SK-N-SH (cell line): ENCODE results near the gene TSPAN32.

Experiments used
- CTCF ChIP-seq: fragments of 200-600 bp; sonication (generic); IDR thresholded peaks from 2 replicates; pipeline ENCODE4 v1.6.1; 2017; ENCODE audit warnings: antibody characterized with exemption, mild to moderate bottlenecking, moderate library complexity
- FOSL2 ChIP-seq: IDR thresholded peaks from 2 replicates; pipeline ENCODE4 v1.4.0; 2012; ENCODE audit warnings: low read depth, mild to moderate bottlenecking, moderate library complexity, borderline replicate concordance
- GABPA ChIP-seq: IDR thresholded peaks from 2 replicates; pipeline ENCODE4 v1.4.0; 2012; ENCODE audit warnings: low read depth, mild to moderate bottlenecking
- MXI1 ChIP-seq: IDR thresholded peaks from 2 replicates; pipeline ENCODE4 v1.6.1; 2012; ENCODE audit warnings: mild to moderate bottlenecking, low read depth, low read length, improper control_type of control experiment
- NRF1 ChIP-seq: IDR thresholded peaks from 2 replicates; pipeline ENCODE4 v1.6.1; 2012; ENCODE audit warnings: low read depth, mild to moderate bottlenecking, low read length
- POLR2AphosphoS5 ChIP-seq: IDR thresholded peaks from 2 replicates; pipeline ENCODE4 v1.6.1; 2012; ENCODE audit warnings: low read depth, low read length
- SIN3A ChIP-seq: IDR thresholded peaks from 2 replicates; pipeline ENCODE4 v1.6.1; 2012; ENCODE audit warnings: low read depth, mild to moderate bottlenecking, low read length, moderate library complexity, borderline replicate concordance
- SMC3 ChIP-seq: IDR thresholded peaks from 2 replicates; pipeline ENCODE4 v1.6.1; 2012; ENCODE audit warnings: low read depth, low read length, improper control_type of control experiment
- ZBTB33 ChIP-seq: IDR thresholded peaks from 2 replicates; pipeline ENCODE4 v1.4.0; 2012; ENCODE audit warnings: low read depth, borderline replicate concordance

- TF ChIP-seq CTCF, result no peak
- no peak for TF ChIP-seq SIN3A
- no peak for TF ChIP-seq SMC3
- TF ChIP-seq NRF1, result no peak
- no peak for TF ChIP-seq ZBTB33
- no peak for TF ChIP-seq POLR2AphosphoS5
- no peak for TF ChIP-seq MXI1
- no peak for TF ChIP-seq GABPA
- no peak for TF ChIP-seq FOSL2
These were observed 40.2 kb upstream of the TSPAN32 start for GRCh38 chr11:2261436-2262230.
